Left lung (tissue), 10 donors: Measurements from ENCODE around the gene SGPP2. TPM values are rescaled to one million over a fixed set of nuclear protein-coding genes. Genes with fewer than 3 reads are reported as not detected.

ENCODE experiments used
- ATAC-seq: fragments of 200-7000 bp; cut with Tn5 transposase; one replicate; pipeline ENCODE4 v1.9.1; 2020; ENCODE audit warnings: moderate library complexity
- DNase-seq, 4 donors: peaks; one replicate each; pipeline ENCODE4 v3.0.0-alpha.2; 2013 to 2020
- H3K27ac ChIP-seq, 2 donors: fragments of 200-600 bp; sonication (generic) in 1 of 2; one replicate each; pipeline versions ENCODE4 v1.5.0 to v1.8.0; 2020 to 2021
- H3K27me3 ChIP-seq, 2 donors: fragments of 200-600 bp; sonication (generic) in 1 of 2; one replicate each; pipeline versions ENCODE4 v1.5.0 to v1.8.0; 2020 to 2021
- H3K36me3 ChIP-seq, 2 donors: fragments of 200-600 bp; sonication (generic) in 1 of 2; one replicate each; pipeline versions ENCODE4 v1.5.0 to v1.8.0; 2020 to 2021
- H3K4me1 ChIP-seq, 2 donors: fragments of 200-600 bp; one replicate each; pipeline ENCODE4 v1.8.0; 2021
- H3K4me3 ChIP-seq, 2 donors: fragments of 200-600 bp; sonication (generic) in 1 of 2; one replicate each; pipeline versions ENCODE4 v1.5.0 to v1.8.0; 2020 to 2021; ENCODE audit warnings: mild to moderate bottlenecking in 1 of 2
- H3K9me3 ChIP-seq, 2 donors: fragments of 200-600 bp; sonication (generic) in 1 of 2; one replicate each; pipeline versions ENCODE4 v1.5.0 to v1.8.0; 2020 to 2021
- intact Hi-C, 2 donors: fragments of 100-400 bp; cut with DNase I; formaldehyde crosslinking; loops; one replicate each; pipeline versions ENCODE4 v1.11.2 to v1.14.2; 2022
- polyA plus RNA-seq, 6 donors: library from polyadenylated mRNA; unstranded; fragments of 120-200 nt; gene quantifications; one replicate each; pipeline ENCODE4 v1.2.1, GENCODE V29; 2013; ENCODE audit not compliant: insufficient read length in 6 of 6
- total RNA-seq, 2 donors: library from RNA; stranded (reverse); fragmentation: NEBNext Ultra II Directional; extraction: Animal tissue kit (Norgen Biotek cat#: 25700); gene quantifications; one replicate each; pipeline ENCODE4 v1.2.1, GENCODE V29; 2021
- TF ChIP-seq, protein P1 (sequence below), 2 donors: fragments of 200-600 bp; sonication (generic) in 1 of 2; IDR thresholded peaks; one replicate each; pipeline versions ENCODE4 v1.5.0 to v1.8.0; 2021; ENCODE audit warnings: antibody characterized with exemption in 2 of 2
- donor health status: DM: no; HTN: yes; CAD: no.
- donor health status: DM: no; HTN: no; CAD: no.

SGPP2 gene
- total and polyA plus RNA-seq, 8 donors, result 2.2 to 31.2 (median 5.9) TPM

GRCh38 chr2:222548992-222549391, 124.6 kb downstream of the SGPP2 start:
- H3K4me1 ChIP-seq, result no peaks in the 10 kb centered on the region
- no peaks in the 10 kb centered on the region for H3K36me3 ChIP-seq
- ATAC-seq, result no peak
- H3K9me3 ChIP-seq, result no peaks in the 10 kb centered on the region
- intact Hi-C loops, result no loop called here
- H3K4me3 ChIP-seq, result no peak overlapping the region
- H3K27me3 ChIP-seq, result peaks cover 3 to 9% of the 10 kb centered on the region in 2 donors
- TF ChIP-seq, protein P1, sequence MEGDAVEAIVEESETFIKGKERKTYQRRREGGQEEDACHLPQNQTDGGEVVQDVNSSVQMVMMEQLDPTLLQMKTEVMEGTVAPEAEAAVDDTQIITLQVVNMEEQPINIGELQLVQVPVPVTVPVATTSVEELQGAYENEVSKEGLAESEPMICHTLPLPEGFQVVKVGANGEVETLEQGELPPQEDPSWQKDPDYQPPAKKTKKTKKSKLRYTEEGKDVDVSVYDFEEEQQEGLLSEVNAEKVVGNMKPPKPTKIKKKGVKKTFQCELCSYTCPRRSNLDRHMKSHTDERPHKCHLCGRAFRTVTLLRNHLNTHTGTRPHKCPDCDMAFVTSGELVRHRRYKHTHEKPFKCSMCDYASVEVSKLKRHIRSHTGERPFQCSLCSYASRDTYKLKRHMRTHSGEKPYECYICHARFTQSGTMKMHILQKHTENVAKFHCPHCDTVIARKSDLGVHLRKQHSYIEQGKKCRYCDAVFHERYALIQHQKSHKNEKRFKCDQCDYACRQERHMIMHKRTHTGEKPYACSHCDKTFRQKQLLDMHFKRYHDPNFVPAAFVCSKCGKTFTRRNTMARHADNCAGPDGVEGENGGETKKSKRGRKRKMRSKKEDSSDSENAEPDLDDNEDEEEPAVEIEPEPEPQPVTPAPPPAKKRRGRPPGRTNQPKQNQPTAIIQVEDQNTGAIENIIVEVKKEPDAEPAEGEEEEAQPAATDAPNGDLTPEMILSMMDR (IDR thresholded peaks at IDR 0.05), result no peak
- no peak overlapping the region for H3K27ac ChIP-seq
- peak in 1 of 4 donors; percentile 41 for DNase-seq

GRCh38 chr2:222554517-222554916, 130.2 kb downstream of the SGPP2 start:
- Histone ChIP-seq H3K4me3 (no peak overlapping the region), H3K27me3 (peaks cover 0 to 14% of the 10 kb centered on the region in 2 donors), H3K4me1 (no peaks in the 10 kb centered on the region), H3K27ac (no peak overlapping the region), H3K36me3 (no peaks in the 10 kb centered on the region), H3K9me3 (no peaks in the 10 kb centered on the region)
- TF ChIP-seq, protein P1 (IDR thresholded peaks at IDR 0.05), result no peak
- ATAC-seq (no peak), DNase-seq (no peak)
- intact Hi-C loops, result no loop called here

- ATAC-seq (no peak), DNase-seq (no peak)
- H3K36me3 ChIP-seq, result no peaks in the 10 kb centered on the region
- H3K4me1 ChIP-seq, result no peaks in the 10 kb centered on the region
- H3K9me3 ChIP-seq, result no peaks in the 10 kb centered on the region
- intact Hi-C loops, result loop anchor here in 1 of 2 donors (10.0 kb wide), 1 partner anchor 246 kb away; no protein-coding TSS in a partner anchor
- H3K27me3 ChIP-seq, result no peaks in the 10 kb centered on the region
- H3K4me3 ChIP-seq, result no peak overlapping the region
- no peak overlapping the region for H3K27ac ChIP-seq
- TF ChIP-seq, protein P1 (IDR thresholded peaks at IDR 0.05), result no peak
These were observed 136.8 kb downstream of the SGPP2 start for GRCh38 chr2:222561151-222561550.

- Histone ChIP-seq H3K36me3 (peaks cover 0 to 5% of the 10 kb centered on the region in 2 donors), H3K27ac (no peak overlapping the region), H3K9me3 (no peaks in the 10 kb centered on the region), H3K4me3 (no peak overlapping the region), H3K4me1 (no peaks in the 10 kb centered on the region), H3K27me3 (no peaks in the 10 kb centered on the region)
- TF ChIP-seq, protein P1 (IDR thresholded peaks at IDR 0.05), result peak; percentile 31 to 44
- peak; percentile 85 for ATAC-seq
- DNase-seq, result peak in 2 of 4 donors; percentile 69 to 81
- intact Hi-C loops, result loop anchor here in 1 of 2 donors (10.0 kb wide), 1 partner anchor 247 kb away; no protein-coding TSS in a partner anchor
These were observed 137.7 kb downstream of the SGPP2 start for GRCh38 chr2:222561817-222562645.

- Histone ChIP-seq H3K9me3 (no peaks in the 10 kb centered on the region), H3K4me3 (no peak overlapping the region), H3K27ac (no peak overlapping the region), H3K4me1 (no peaks in the 10 kb centered on the region), H3K27me3 (no peaks in the 10 kb centered on the region), H3K36me3 (peaks cover 0 to 16% of the 10 kb centered on the region in 2 donors)
- TF ChIP-seq, protein P1 (IDR thresholded peaks at IDR 0.05), result no peak
- DNase-seq, result no peak
- no peak for ATAC-seq
- intact Hi-C loops, result loop anchor here in 1 of 2 donors (10.0 kb wide), 1 partner anchor 248 kb away; no protein-coding TSS in a partner anchor
These were observed 138.9 kb downstream of the SGPP2 start for GRCh38 chr2:222563106-222563718.
